Activated CD4-positive, alpha-beta T cell treated with anti-CD3 and anti-CD28 coated beads for 36 hours (primary cell): ENCODE measurements around the gene ABI3BP. TPM values are rescaled to one million over a fixed set of nuclear protein-coding genes. Genes with fewer than 3 reads are reported as not detected.

Experiments used
- ATAC-seq: fragments of 200-7000 bp; cut with Tn5 transposase; one replicate; pipeline ENCODE4 v1.10.0; 2021; ENCODE audit warnings: mild to moderate bottlenecking, moderate library complexity
- CTCF ChIA-PET: fragments of 350-600 bp; sonication (Branson Sonifier 250); formaldehyde crosslinking; loops from one replicate; lab custom pipeline; 2021; ENCODE audit warnings: antibody characterized with exemption; lab: Charles Lee
- POLR2A ChIA-PET: fragments of 350-600 bp; sonication (Branson Sonifier 250); formaldehyde crosslinking; loops from one replicate; lab custom pipeline; 2021; ENCODE audit warnings: antibody characterized with exemption, inconsistent platforms; lab: Charles Lee
- DNase-seq: peaks from one replicate; pipeline ENCODE4 v3.0.0-alpha.2; 2020
- H3K27ac Mint-ChIP-seq: one replicate; pipeline ENCODE4 v1.8.0; 2021; ENCODE audit warnings: mixed read lengths
- H3K27me3 Mint-ChIP-seq: one replicate; pipeline ENCODE4 v1.8.0; 2021; ENCODE audit warnings: mixed read lengths
- H3K36me3 Mint-ChIP-seq: one replicate; pipeline ENCODE4 v1.8.0; 2021; ENCODE audit warnings: low read depth, mixed read lengths
- H3K4me1 Mint-ChIP-seq: one replicate; pipeline ENCODE4 v1.8.0; 2021; ENCODE audit warnings: mixed read lengths
- H3K4me3 Mint-ChIP-seq: one replicate; pipeline ENCODE4 v1.8.0; 2021; ENCODE audit warnings: mild to moderate bottlenecking, moderate library complexity, mixed read lengths
- H3K9me3 Mint-ChIP-seq: one replicate; pipeline ENCODE4 v1.8.0; 2021; ENCODE audit warnings: low read depth, mixed read lengths
- intact Hi-C, 2 experiments: fragments of 100-400 bp; cut with DNase I in 1 of 2; cut with micrococcal nuclease in 1 of 2; formaldehyde crosslinking; loops; one replicate each; pipeline versions ENCODE4 v1.14.2 to v1.15.1; 2022 to 2024; cut with DNase I, micrococcal nuclease
- total RNA-seq, 2 experiments: library from RNA; stranded (reverse); gene quantifications; one replicate each; pipeline ENCODE4 v1.2.3, GENCODE V29; 2021

Gene ABI3BP
- total RNA-seq, 2 experiments from 2014 or later, result not detected

- DNase-seq, result no peak
- intact Hi-C loops, result no loop called here
- ATAC-seq, result no peak
- H3K4me3 Mint-ChIP-seq, result no peak overlapping the region
- POLR2A ChIA-PET, result no interaction called here
- H3K36me3 Mint-ChIP-seq, result no peaks in the 10 kb centered on the region
- H3K4me1 Mint-ChIP-seq, result no peaks in the 10 kb centered on the region
- CTCF ChIA-PET, result no interaction called here
- H3K27ac Mint-ChIP-seq, result no peak overlapping the region
- peaks cover 17% of the 10 kb centered on the region for H3K27me3 Mint-ChIP-seq
- H3K9me3 Mint-ChIP-seq, result no peaks in the 10 kb centered on the region
Observed at GRCh38 chr3:100928638-100929428, 64.4 kb downstream of the ABI3BP start.

- Mint-ChIP-seq H3K36me3 (no peaks in the 10 kb centered on the region), H3K4me3 (no peak overlapping the region), H3K4me1 (no peaks in the 10 kb centered on the region), H3K9me3 (no peaks in the 10 kb centered on the region), H3K27me3 (peaks cover 19% of the 10 kb centered on the region), H3K27ac (no peak overlapping the region)
- ChIA-PET CTCF (no interaction called here), POLR2A (no interaction called here)
- intact Hi-C loops, result no loop called here
- ATAC-seq (no peak), DNase-seq (no peak)
Observed at GRCh38 chr3:100927775-100928174, 65.4 kb downstream of the ABI3BP start.

GRCh38 chr3:100915706-100916495 is 77.3 kb downstream of the ABI3BP start:
- Mint-ChIP-seq H3K36me3 (no peaks in the 10 kb centered on the region), H3K4me3 (no peak overlapping the region), H3K4me1 (no peaks in the 10 kb centered on the region), H3K27ac (no peak overlapping the region), H3K9me3 (no peaks in the 10 kb centered on the region), H3K27me3 (peaks cover 4% of the 10 kb centered on the region)
- intact Hi-C loops, result no loop called here
- ATAC-seq (no peak), DNase-seq (no peak)
- POLR2A ChIA-PET, result no interaction called here
- CTCF ChIA-PET, result interaction anchor here (0.6 kb wide), 1 partner anchor 1542 kb away, joined by 3 read pairs; no protein-coding TSS in a partner anchor

GRCh38 chr3:100913870-100914648 is 79.2 kb downstream of the ABI3BP start:
- H3K9me3 Mint-ChIP-seq, result no peaks in the 10 kb centered on the region
- DNase-seq, result no peak
- peaks cover 7% of the 10 kb centered on the region for H3K27me3 Mint-ChIP-seq
- H3K27ac Mint-ChIP-seq, result no peak overlapping the region
- no peak for ATAC-seq
- ChIA-PET CTCF (no interaction called here), POLR2A (no interaction called here)
- no peaks in the 10 kb centered on the region for H3K36me3 Mint-ChIP-seq
- no peaks in the 10 kb centered on the region for H3K4me1 Mint-ChIP-seq
- H3K4me3 Mint-ChIP-seq, result no peak overlapping the region
- intact Hi-C loops, result no loop called here

GRCh38 chr3:100912976-100913545 is 80.2 kb downstream of the ABI3BP start:
- intact Hi-C loops, result no loop called here
- H3K4me1 Mint-ChIP-seq, result no peaks in the 10 kb centered on the region
- ATAC-seq, result no peak
- no peaks in the 10 kb centered on the region for H3K36me3 Mint-ChIP-seq
- H3K4me3 Mint-ChIP-seq, result no peak overlapping the region
- CTCF ChIA-PET, result interaction anchor here (0.7 kb wide), 1 partner anchor 12 kb away, joined by 3 read pairs; no protein-coding TSS in a partner anchor
- no peak for DNase-seq
- H3K27me3 Mint-ChIP-seq, result peaks cover 7% of the 10 kb centered on the region
- H3K9me3 Mint-ChIP-seq, result no peaks in the 10 kb centered on the region
- POLR2A ChIA-PET, result no interaction called here
- no peak overlapping the region for H3K27ac Mint-ChIP-seq

GRCh38 chr3:100912571-100912970 is 80.7 kb downstream of the ABI3BP start:
- no peak for DNase-seq
- ChIA-PET POLR2A (no interaction called here), CTCF (interaction anchor here (0.7 kb wide), 2 partner anchors 8 to 12 kb away, joined by 3 read pairs; no protein-coding TSS in a partner anchor)
- H3K27ac Mint-ChIP-seq, result no peak overlapping the region
- no peak overlapping the region for H3K4me3 Mint-ChIP-seq
- intact Hi-C loops, result no loop called here
- no peaks in the 10 kb centered on the region for H3K36me3 Mint-ChIP-seq
- no peaks in the 10 kb centered on the region for H3K9me3 Mint-ChIP-seq
- ATAC-seq, result no peak
- peaks cover 7% of the 10 kb centered on the region for H3K27me3 Mint-ChIP-seq
- H3K4me1 Mint-ChIP-seq, result no peaks in the 10 kb centered on the region

- POLR2A ChIA-PET, result no interaction called here
- H3K4me1 Mint-ChIP-seq, result no peaks in the 10 kb centered on the region
- DNase-seq (no peak), ATAC-seq (no peak)
- no peaks in the 10 kb centered on the region for H3K36me3 Mint-ChIP-seq
- intact Hi-C loops, result no loop called here
- CTCF ChIA-PET, result interaction anchor here (0.7 kb wide), 1 partner anchor 8 kb away, joined by 3 read pairs; no protein-coding TSS in a partner anchor
- H3K4me3 Mint-ChIP-seq, result no peak overlapping the region
- peaks cover 7% of the 10 kb centered on the region for H3K27me3 Mint-ChIP-seq
- no peaks in the 10 kb centered on the region for H3K9me3 Mint-ChIP-seq
- no peak overlapping the region for H3K27ac Mint-ChIP-seq
Observed at GRCh38 chr3:100911956-100912355, 81.3 kb downstream of the ABI3BP start.

GRCh38 chr3:100910986-100911385 is 82.2 kb downstream of the ABI3BP start:
- POLR2A ChIA-PET, result no interaction called here
- Mint-ChIP-seq H3K4me3 (no peak overlapping the region), H3K9me3 (no peaks in the 10 kb centered on the region), H3K4me1 (no peaks in the 10 kb centered on the region), H3K36me3 (no peaks in the 10 kb centered on the region), H3K27ac (no peak overlapping the region), H3K27me3 (peaks cover 7% of the 10 kb centered on the region)
- intact Hi-C loops, result no loop called here
- DNase-seq (no peak), ATAC-seq (no peak)
- CTCF ChIA-PET, result interaction anchor here (1.2 kb wide), 1 partner anchor 11 kb away, joined by 3 read pairs; no protein-coding TSS in a partner anchor

- no peaks in the 10 kb centered on the region for H3K9me3 Mint-ChIP-seq
- intact Hi-C loops, result no loop called here
- POLR2A ChIA-PET, result no interaction called here
- DNase-seq, result no peak
- H3K36me3 Mint-ChIP-seq, result no peaks in the 10 kb centered on the region
- CTCF ChIA-PET, result interaction anchor here (0.5 kb wide), 1 partner anchor 335 kb away, joined by 3 read pairs; no protein-coding TSS in a partner anchor
- no peak overlapping the region for H3K27ac Mint-ChIP-seq
- H3K4me1 Mint-ChIP-seq, result peaks cover 2% of the 10 kb centered on the region
- no peak for ATAC-seq
- no peak overlapping the region for H3K4me3 Mint-ChIP-seq
- H3K27me3 Mint-ChIP-seq, result no peaks in the 10 kb centered on the region
Observed at GRCh38 chr3:100902572-100902971, 90.6 kb downstream of the ABI3BP start.

- ATAC-seq, result no peak
- ChIA-PET POLR2A (no interaction called here), CTCF (no interaction called here)
- no peak for DNase-seq
- no peaks in the 10 kb centered on the region for H3K36me3 Mint-ChIP-seq
- H3K27ac Mint-ChIP-seq, result no peak overlapping the region
- H3K4me1 Mint-ChIP-seq, result peaks cover 2% of the 10 kb centered on the region
- intact Hi-C loops, result no loop called here
- H3K27me3 Mint-ChIP-seq, result no peaks in the 10 kb centered on the region
- no peak overlapping the region for H3K4me3 Mint-ChIP-seq
- H3K9me3 Mint-ChIP-seq, result no peaks in the 10 kb centered on the region
Observed at GRCh38 chr3:100900671-100901335, 92.4 kb downstream of the ABI3BP start.
